ENCODE results near the gene DNM3.

Gene DNM3

DNA sequence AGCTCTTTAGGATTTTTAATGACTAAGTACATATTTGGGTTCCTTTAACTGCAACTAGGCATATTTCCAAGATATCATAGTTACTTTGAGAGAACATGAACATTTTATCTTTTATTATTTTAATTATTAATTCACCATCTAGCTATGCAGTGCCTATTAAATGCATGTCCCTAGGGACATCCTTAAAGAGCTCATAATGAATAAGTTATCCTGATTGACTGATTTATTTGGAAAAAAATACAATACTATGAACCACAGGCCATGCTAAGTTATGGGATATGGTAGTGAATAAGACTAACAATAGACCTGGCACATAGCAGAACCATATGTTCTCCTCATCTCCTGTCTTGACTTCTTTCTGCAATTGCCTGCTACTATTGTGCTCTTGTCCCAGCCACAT is 562.8 kb downstream of the DNM3 start:
- DNase-seq (ENCODE audit: low spot score), result no peak
- TF ChIP-seq, protein P1, sequence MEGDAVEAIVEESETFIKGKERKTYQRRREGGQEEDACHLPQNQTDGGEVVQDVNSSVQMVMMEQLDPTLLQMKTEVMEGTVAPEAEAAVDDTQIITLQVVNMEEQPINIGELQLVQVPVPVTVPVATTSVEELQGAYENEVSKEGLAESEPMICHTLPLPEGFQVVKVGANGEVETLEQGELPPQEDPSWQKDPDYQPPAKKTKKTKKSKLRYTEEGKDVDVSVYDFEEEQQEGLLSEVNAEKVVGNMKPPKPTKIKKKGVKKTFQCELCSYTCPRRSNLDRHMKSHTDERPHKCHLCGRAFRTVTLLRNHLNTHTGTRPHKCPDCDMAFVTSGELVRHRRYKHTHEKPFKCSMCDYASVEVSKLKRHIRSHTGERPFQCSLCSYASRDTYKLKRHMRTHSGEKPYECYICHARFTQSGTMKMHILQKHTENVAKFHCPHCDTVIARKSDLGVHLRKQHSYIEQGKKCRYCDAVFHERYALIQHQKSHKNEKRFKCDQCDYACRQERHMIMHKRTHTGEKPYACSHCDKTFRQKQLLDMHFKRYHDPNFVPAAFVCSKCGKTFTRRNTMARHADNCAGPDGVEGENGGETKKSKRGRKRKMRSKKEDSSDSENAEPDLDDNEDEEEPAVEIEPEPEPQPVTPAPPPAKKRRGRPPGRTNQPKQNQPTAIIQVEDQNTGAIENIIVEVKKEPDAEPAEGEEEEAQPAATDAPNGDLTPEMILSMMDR (IDR thresholded peaks at IDR 0.05; ENCODE audit: extremely low read depth, missing control alignments), result no peak

DNA sequence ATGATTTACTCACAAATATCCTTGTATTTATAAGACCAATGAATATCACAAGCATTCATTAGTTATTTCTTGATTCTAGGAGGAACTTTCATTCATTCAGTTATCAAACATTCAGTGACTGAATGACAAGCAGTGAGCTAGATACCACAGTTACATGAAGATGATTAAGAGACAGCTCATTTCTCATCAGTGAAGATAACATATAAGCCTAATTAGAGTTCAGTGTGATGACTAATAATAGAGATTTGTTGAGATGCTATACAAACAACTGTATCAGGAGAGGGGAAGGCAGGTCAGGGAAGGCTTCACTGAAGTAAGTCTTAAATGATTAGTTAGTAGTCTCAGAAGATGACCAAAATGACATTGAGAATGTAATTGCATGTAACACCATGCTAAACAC is 564.6 kb downstream of the DNM3 start:
- DNase-seq (ENCODE audit: low spot score), result no peak

DNA sequence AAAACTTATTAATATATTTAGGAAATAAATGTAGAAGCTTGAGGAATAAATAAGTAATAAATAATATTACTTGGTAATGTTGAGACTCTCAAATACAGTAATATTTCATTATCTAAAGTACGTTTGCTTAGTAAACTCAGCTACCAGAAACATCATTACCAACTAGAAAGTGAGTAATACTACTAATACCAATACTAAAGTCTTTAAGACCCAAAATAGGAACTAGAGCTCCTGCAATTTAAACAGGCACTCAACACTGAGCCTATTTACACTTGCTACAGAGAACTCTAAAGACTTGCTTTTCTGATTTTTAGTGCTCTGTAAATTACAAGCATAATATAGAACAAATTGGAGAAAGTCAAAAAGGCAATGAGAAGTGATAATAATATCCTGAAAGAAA is 565.7 kb downstream of the DNM3 start:
- TF ChIP-seq, protein P1 (IDR thresholded peaks at IDR 0.05; ENCODE audit: extremely low read depth, missing control alignments), result no peak
- no peak for DNase-seq (ENCODE audit: low spot score)

More for the DNA sequence above, 564.6 kb downstream of the DNM3 start:
- TF ChIP-seq, protein P1 (IDR thresholded peaks at IDR 0.05; ENCODE audit: extremely low read depth, missing control alignments), result no peak

DNA sequence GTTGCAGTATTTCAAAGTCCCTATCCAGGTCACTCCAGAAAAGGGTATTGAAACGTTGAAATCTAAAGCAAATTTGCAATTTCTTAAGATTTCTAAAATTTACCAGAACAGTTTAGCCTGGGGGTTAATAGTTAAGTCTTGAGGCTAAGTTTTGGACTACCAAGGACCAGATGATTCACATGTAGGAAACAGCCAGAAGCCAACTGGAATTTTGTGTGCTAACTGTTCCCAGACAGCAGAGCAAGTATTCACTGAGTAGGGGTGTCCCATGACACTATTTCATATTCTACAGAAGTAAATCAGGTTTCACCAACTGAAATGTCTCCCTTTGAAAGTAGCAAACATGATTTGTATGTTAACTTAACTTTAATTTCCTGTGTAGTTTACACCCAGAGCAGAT is 567.7 kb downstream of the DNM3 start:
- TF ChIP-seq, protein P1 (IDR thresholded peaks at IDR 0.05; ENCODE audit: extremely low read depth, missing control alignments), result no peak
- DNase-seq (ENCODE audit: low spot score), result no peak

DNA sequence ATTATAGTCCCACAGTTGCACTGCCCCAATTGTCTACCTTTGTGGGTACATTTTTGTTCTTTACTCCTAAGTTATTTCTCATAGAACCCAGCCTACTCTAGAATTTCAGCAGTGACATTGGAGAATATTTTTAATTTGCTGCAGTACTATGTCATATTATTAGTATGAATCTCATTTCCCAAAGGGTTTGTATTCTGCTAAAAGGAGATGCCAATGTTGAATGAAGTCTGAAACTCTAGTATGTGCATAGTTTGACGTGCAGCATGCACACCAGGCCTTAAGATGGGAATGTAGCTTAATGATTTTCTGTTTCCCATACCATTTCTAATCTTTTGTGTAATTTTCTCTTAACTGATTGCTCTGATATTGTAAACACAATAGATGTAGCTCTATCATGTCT is 568.7 kb downstream of the DNM3 start:
- TF ChIP-seq, protein P1 (IDR thresholded peaks at IDR 0.05; ENCODE audit: extremely low read depth, missing control alignments), result no peak
- DNase-seq (ENCODE audit: low spot score), result no peak

DNA sequence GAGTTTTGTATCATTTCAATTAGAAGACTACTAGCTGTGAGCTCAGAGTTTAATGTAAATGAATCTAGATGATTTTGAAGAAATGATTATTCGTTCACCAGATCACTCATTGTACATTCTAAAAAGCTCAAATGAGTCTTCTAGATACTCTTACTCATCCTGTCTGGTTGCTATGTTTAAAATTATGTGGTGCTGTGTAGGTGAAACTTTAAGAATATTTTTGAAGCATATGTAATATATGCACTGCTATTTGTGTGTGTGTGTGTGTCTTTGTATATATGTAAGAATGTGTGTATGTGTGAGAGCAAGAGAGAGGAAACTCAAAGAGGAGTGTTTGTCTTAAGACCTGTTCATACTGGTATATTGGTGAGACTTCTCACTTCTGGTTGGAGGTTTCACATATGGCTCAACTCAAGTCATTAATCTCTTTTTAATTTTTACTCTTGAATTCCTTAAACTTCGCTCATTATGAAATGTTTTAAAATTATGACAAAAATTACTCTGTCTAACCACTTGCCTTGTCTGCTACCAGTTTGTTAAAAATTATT is 570.6 kb downstream of the DNM3 start:
- DNase-seq (ENCODE audit: low spot score), result no peak
- TF ChIP-seq, protein P1 (IDR thresholded peaks at IDR 0.05; ENCODE audit: extremely low read depth, missing control alignments), result no peak

DNA sequence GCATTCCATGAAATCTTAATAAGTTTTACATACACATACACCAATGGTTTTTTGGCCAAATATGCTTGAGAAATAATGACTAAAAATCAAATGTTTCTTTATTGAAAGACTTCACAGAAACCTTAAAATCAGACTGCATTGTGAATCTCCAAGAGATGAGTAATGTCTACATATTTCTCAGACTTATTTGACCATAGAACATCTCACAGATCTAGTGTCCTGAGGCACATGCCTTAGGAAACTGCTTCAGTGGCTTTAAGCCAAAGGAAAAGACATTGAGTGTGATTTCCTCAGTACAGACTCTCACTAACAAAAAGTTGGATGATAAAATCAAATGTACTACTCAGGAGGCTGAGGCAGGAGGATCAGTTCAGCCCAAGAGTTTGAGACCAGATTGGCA is 573.0 kb downstream of the DNM3 start:
- DNase-seq (ENCODE audit: low spot score), result no peak
- TF ChIP-seq, protein P1 (IDR thresholded peaks at IDR 0.05; ENCODE audit: extremely low read depth, missing control alignments), result no peak
